GM12878 (cell line): ENCODE data around the gene RNF150. TPM values are rescaled to one million over a fixed set of nuclear protein-coding genes. Genes with fewer than 3 reads are reported as not detected.

Source experiments
- ATAC-seq: fragments of 200-7000 bp; cut with Tn5 transposase; 3 replicates; pipeline ENCODE4 v1.9.1; 2020; ENCODE audit warnings: mild to moderate bottlenecking, moderate library complexity
- BruUV-seq: library from RNA; stranded (reverse); fragments of 400-500 nt; replicated peaks from 2 replicates; lab custom pipeline; 2021; lab: Mats Ljungman, UMichigan
- CTCF ChIA-PET: fragments of 300-600 bp; sonication (Branson Sonifier 250); formaldehyde crosslinking; extraction: SDS; loops from one replicate; lab custom pipeline; 2021; ENCODE audit warnings: inconsistent platforms; lab: Yijun Ruan, JAX
- POLR2A ChIA-PET: fragments of 350-600 bp; formaldehyde crosslinking; extraction: SDS; loops from one replicate; lab custom pipeline; 2021; ENCODE audit warnings: inconsistent platforms; lab: Charles Lee
- RAD21 ChIA-PET: fragments of 300-600 bp; sonication (Branson Sonifier 250); formaldehyde crosslinking; loops from one replicate; lab custom pipeline; 2023; ENCODE audit warnings: antibody characterized with exemption; ENCODE audit not compliant: unreplicated experiment; lab: Charles Lee
- SMC1A ChIA-PET: fragments of 300-600 bp; sonication (Branson Sonifier 250); formaldehyde crosslinking; loops from one replicate; lab custom pipeline; 2023; ENCODE audit not compliant: unreplicated experiment, uncharacterized antibody; lab: Charles Lee
- DNase-seq: peaks from one replicate; pipeline ENCODE4 v3.0.0-alpha.2; 2011; ENCODE audit warnings: low read depth, low spot score
- FAIRE-seq: peaks from 3 replicates; lab custom pipeline; 2011; peaks lifted over from hg19 to GRCh38; lab: Jason Lieb, UNC
- H2AFZ ChIP-seq: 2 replicates; pipeline ENCODE4 v1.6.0; 2011; ENCODE audit warnings: low read depth, low read length, control low read depth; ENCODE audit not compliant: control insufficient read depth
- H3K27ac ChIP-seq: 2 replicates; pipeline ENCODE4 v1.5.1; 2011; ENCODE audit warnings: control low read depth; ENCODE audit not compliant: control insufficient read depth, insufficient read depth
- H3K27me3 ChIP-seq, 2 experiments: replicated peaks in 1 of 2; 2 replicates each; pipeline versions ENCODE4 v1.6.0 to v1.6.1; 2011; ENCODE audit warnings: low read length in 1 of 2; ENCODE audit not compliant: control insufficient read depth in 2 of 2, insufficient read depth in 2 of 2
- H3K36me3 ChIP-seq, 2 experiments: 2 replicates each; pipeline ENCODE4 v1.5.1; 2011; ENCODE audit warnings: low read length in 1 of 2; ENCODE audit not compliant: control insufficient read depth in 2 of 2, insufficient read depth in 2 of 2
- H3K4me1 ChIP-seq: 2 replicates; pipeline ENCODE4 v1.6.1; 2011; ENCODE audit warnings: mild to moderate bottlenecking, low read length, moderate library complexity, mixed read lengths; ENCODE audit not compliant: control insufficient read depth, insufficient read depth
- H3K4me2 ChIP-seq: 2 replicates; pipeline ENCODE4 v1.6.0; 2011; ENCODE audit warnings: control low read depth; ENCODE audit not compliant: control insufficient read depth, insufficient read depth
- H3K4me3 ChIP-seq: fragments of 200-600 bp; sonication (generic); 2 replicates; pipeline ENCODE4 v1.5.1; 2016
- H3K79me2 ChIP-seq: 2 replicates; pipeline ENCODE4 v1.6.0; 2011; ENCODE audit warnings: low read length; ENCODE audit not compliant: control insufficient read depth, insufficient read depth
- H3K9ac ChIP-seq: 2 replicates; pipeline ENCODE4 v1.8.0; 2011; ENCODE audit warnings: low read length, control low read depth, mixed read lengths; ENCODE audit not compliant: control insufficient read depth, insufficient read depth
- H3K9me3 ChIP-seq: replicated peaks from 3 replicates; pipeline ENCODE4 v1.5.1; 2011; ENCODE audit warnings: mild to moderate bottlenecking, low read length; ENCODE audit not compliant: control insufficient read depth, insufficient read depth
- H4K20me1 ChIP-seq: 2 replicates; pipeline ENCODE4 v1.6.0; 2011; ENCODE audit not compliant: control insufficient read depth, insufficient read depth
- BCL3 ChIP-seq: IDR thresholded peaks from 2 replicates; pipeline ENCODE4 v1.6.1; 2011; ENCODE audit warnings: borderline replicate concordance, low read depth, mild to moderate bottlenecking, moderate library complexity, low read length; ENCODE audit not compliant: insufficient read depth, poor library complexity, severe bottlenecking
- CTCF ChIP-seq, 3 experiments: IDR thresholded peaks in 2 of 3; conservative IDR thresholded peaks in 1 of 3; 2 replicates each; pipeline ENCODE4 v1.5.1; 2011; ENCODE audit warnings: low read depth in 3 of 3, low read length in 3 of 3, mild to moderate bottlenecking in 3 of 3, control low read depth in 2 of 3, moderate library complexity in 2 of 3, inconsistent platforms in 1 of 3, mixed read lengths in 1 of 3; ENCODE audit not compliant: control insufficient read depth in 2 of 3, insufficient read depth in 1 of 3; ENCODE audit errors: extremely low read depth in 1 of 3
- CUX1 ChIP-seq: IDR thresholded peaks from 2 replicates; pipeline ENCODE4 v1.6.1; 2012; ENCODE audit warnings: improper control_type of control experiment, low read depth, low read length; ENCODE audit not compliant: insufficient replicate concordance
- E2F4 ChIP-seq: IDR thresholded peaks from 2 replicates; pipeline ENCODE4 v1.6.1; 2012; ENCODE audit warnings: low read depth, low read length, improper control_type of control experiment
- EZH2 ChIP-seq: IDR thresholded peaks from 2 replicates; pipeline ENCODE4 v1.6.1; 2012; ENCODE audit warnings: low read depth, mild to moderate bottlenecking, control low read depth, inconsistent platforms, low read length, borderline replicate concordance; ENCODE audit not compliant: control insufficient read depth
- HDAC6 ChIP-seq: fragments of 200-600 bp; sonication (generic); IDR thresholded peaks from one replicate; pipeline ENCODE4 v1.8.0; 2017; ENCODE audit warnings: antibody characterized with exemption; ENCODE audit not compliant: unreplicated experiment
- KDM1A ChIP-seq: fragments of 200-600 bp; sonication (generic); IDR thresholded peaks from 2 replicates; pipeline ENCODE4 v1.6.1; 2016; ENCODE audit warnings: borderline replicate concordance
- MTA3 ChIP-seq: IDR thresholded peaks from 2 replicates; pipeline ENCODE4 v1.6.1; 2012; ENCODE audit warnings: low read length, inconsistent platforms, borderline replicate concordance
- MXI1 ChIP-seq: fragments of 150-350 bp; IDR thresholded peaks from 2 replicates; pipeline ENCODE4 v1.6.1; 2011; ENCODE audit warnings: low read depth, mild to moderate bottlenecking, inconsistent platforms, low read length, improper control_type of control experiment
- PAX5 ChIP-seq: IDR thresholded peaks from 2 replicates; pipeline ENCODE4 v1.6.1; 2011; ENCODE audit warnings: low read depth, low read length, borderline replicate concordance
- SPI1 ChIP-seq: IDR thresholded peaks from 2 replicates; pipeline ENCODE4 v1.6.1; 2011; ENCODE audit warnings: low read depth, mild to moderate bottlenecking, low read length, moderate library complexity, borderline replicate concordance; ENCODE audit not compliant: insufficient read depth
- SRF ChIP-seq, 2 experiments: IDR thresholded peaks; 2 replicates each; pipeline ENCODE4 v1.6.1; 2011; ENCODE audit warnings: low read depth in 2 of 2, low read length in 2 of 2, mild to moderate bottlenecking in 1 of 2, moderate library complexity in 1 of 2
- TCF3 ChIP-seq: IDR thresholded peaks from 2 replicates; pipeline ENCODE4 v1.6.1; 2012; ENCODE audit warnings: low read depth, mild to moderate bottlenecking, low read length, borderline replicate concordance; ENCODE audit not compliant: insufficient read depth
- ZNF207 ChIP-seq: fragments of 450-650 bp; IDR thresholded peaks from 2 replicates; pipeline ENCODE4 v1.6.1; 2014; ENCODE audit warnings: antibody characterized with exemption, mild to moderate bottlenecking, borderline replicate concordance
- WGBS: methylation state at CpG from one replicate; pipeline ENCODE4 v1.1.6; 2016; ENCODE audit warnings: low lambda C conversion rate; ENCODE audit not compliant: insufficient replicate concordance, insufficient coverage; ENCODE audit errors: missing lambda C conversion rate; 5-methylcytosine and 5-hydroxymethylcytosine counted together
- in situ Hi-C: fragments of 300-500 bp; cut with MboI; formaldehyde crosslinking; loops from 9 replicates; pipeline ENCODE4 v1.14.3; 2018; ENCODE audit warnings: mixed read lengths
- intact Hi-C: fragments of 100-400 bp; cut with micrococcal nuclease; formaldehyde crosslinking; loops from one replicate; pipeline ENCODE4 v1.14.2; 2022; ENCODE audit not compliant: unreplicated experiment
- polyA plus RNA-seq, 11 experiments: library from polyadenylated mRNA; depleted of rRNA in 4 of 11; unstranded in 6 of 11; stranded (reverse) in 5 of 11; fragments of >200 nt; fragmentation: Nextera tagmentation in 4 of 11; fragmentation: Illumina TruSeq in 1 of 11; extraction: Ambion mirVana in 4 of 11; extraction: Trizol in 1 of 11; gene quantifications; 1 replicate in 1 of 11; 2 replicates in 10 of 11; pipeline versions ENCODE4 v1.2.1 to v1.2.3, GENCODE V29; 2011 to 2016; ENCODE audit warnings: inconsistent platforms in 2 of 11, missing spikeins in 2 of 11, low read depth in 1 of 11
- total RNA-seq, 4 experiments: library from RNA; depleted of rRNA in 3 of 4; stranded (reverse); fragments of >200 nt in 3 of 4; fragmentation: Illumina TruSeq in 1 of 4; extraction: Trizol in 1 of 4; gene quantifications; 2 replicates each; pipeline versions ENCODE4 v1.2.1 to v1.2.3, GENCODE V29; 2013 to 2021

RNF150 gene
- total and polyA plus RNA-seq, 10 of the 15 experiments (the other 5 are each of a cell fraction or from before 2014, with no cell fraction given): 0.01 to 2.3 (median 0.04) TPM; not detected in 6

GRCh38 chr4:140928880-140929279 is 204.4 kb downstream of the RNF150 start:
- no peak overlapping the region for H2AFZ ChIP-seq
- H4K20me1 ChIP-seq: no peaks in the 10 kb centered on the region
- no peak for ATAC-seq
- ChIA-PET POLR2A (no interaction called here), RAD21 (no interaction called here), SMC1A (no interaction called here), CTCF (no interaction called here)
- BruUV-seq: no TSS peak
- DNase-seq: no peak
- no peak overlapping the region for H3K9ac ChIP-seq
- WGBS: 33% methylated on average over 3 of the region's 3 CpGs
- H3K27ac ChIP-seq: no peak overlapping the region
- in situ Hi-C loops: no loop called here
- intact Hi-C loops: no loop called here
- FAIRE-seq: no peak
- no peaks in the 10 kb centered on the region for H3K79me2 ChIP-seq
- H3K36me3 ChIP-seq: no peaks in the 10 kb centered on the region
- no peaks in the 10 kb centered on the region for H3K9me3 ChIP-seq
- H3K4me1 ChIP-seq: no peaks in the 10 kb centered on the region
- H3K4me2 ChIP-seq: no peak overlapping the region
- H3K4me3 ChIP-seq: no peak overlapping the region
- H3K27me3 ChIP-seq: no peaks in the 10 kb centered on the region; a peak in 1 of 4 replicates
- TF ChIP-seq KDM1A (no peak), E2F4 (no peak), MTA3 (no peak), ZNF207 (no peak), MXI1 (no peak), CUX1 (no peak), EZH2 (no peak), TCF3 (no peak), SPI1 (no peak), BCL3 (no peak), PAX5 (no peak), SRF (IDR thresholded peaks at IDR 0.05; ENCODE audit: low read depth in 2 of 2, low read length in 2 of 2) (no peak), CTCF (IDR thresholded peaks at IDR 0.05 in 2 of 3, conservative IDR thresholded peaks at IDR 0.05 in 1 of 3; ENCODE audit: control insufficient read depth in 2 of 3, extremely low read depth in 1 of 3, insufficient read depth in 1 of 3, low read depth in 3 of 3, low read length in 3 of 3) (no peak), HDAC6 (no peak)
